Activated T-helper 9 cell treated with anti-CD3 and anti-CD28 coated beads, Interleukin-2, amount 50 U/mL, for 16 hours (primary cell): ENCODE results near the gene FEN1.
A peak's percentile ranks its signal among the peaks of the same experiment; 100 is the strongest.

Source experiments
- DNase-seq: peaks from one replicate; pipeline ENCODE4 v3.0.0-alpha.2; 2020; ENCODE audit warnings: low read depth

Gene FEN1

DNA sequence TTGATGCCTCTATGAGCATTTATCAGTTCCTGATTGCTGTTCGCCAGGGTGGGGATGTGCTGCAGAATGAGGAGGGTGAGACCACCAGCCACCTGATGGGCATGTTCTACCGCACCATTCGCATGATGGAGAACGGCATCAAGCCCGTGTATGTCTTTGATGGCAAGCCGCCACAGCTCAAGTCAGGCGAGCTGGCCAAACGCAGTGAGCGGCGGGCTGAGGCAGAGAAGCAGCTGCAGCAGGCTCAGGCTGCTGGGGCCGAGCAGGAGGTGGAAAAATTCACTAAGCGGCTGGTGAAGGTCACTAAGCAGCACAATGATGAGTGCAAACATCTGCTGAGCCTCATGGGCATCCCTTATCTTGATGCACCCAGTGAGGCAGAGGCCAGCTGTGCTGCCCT lies 2.7 kb downstream of the FEN1 start:
- DNase-seq: no peak

DNA sequence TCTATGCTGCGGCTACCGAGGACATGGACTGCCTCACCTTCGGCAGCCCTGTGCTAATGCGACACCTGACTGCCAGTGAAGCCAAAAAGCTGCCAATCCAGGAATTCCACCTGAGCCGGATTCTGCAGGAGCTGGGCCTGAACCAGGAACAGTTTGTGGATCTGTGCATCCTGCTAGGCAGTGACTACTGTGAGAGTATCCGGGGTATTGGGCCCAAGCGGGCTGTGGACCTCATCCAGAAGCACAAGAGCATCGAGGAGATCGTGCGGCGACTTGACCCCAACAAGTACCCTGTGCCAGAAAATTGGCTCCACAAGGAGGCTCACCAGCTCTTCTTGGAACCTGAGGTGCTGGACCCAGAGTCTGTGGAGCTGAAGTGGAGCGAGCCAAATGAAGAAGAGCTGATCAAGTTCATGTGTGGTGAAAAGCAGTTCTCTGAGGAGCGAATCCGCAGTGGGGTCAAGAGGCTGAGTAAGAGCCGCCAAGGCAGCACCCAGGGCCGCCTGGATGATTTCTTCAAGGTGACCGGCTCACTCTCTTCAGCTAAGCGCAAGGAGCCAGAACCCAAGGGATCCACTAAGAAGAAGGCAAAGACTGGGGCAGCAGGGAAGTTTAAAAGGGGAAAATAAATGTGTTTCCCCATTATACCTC lies 3.3 kb downstream of the FEN1 start:
- no peak for DNase-seq

DNA sequence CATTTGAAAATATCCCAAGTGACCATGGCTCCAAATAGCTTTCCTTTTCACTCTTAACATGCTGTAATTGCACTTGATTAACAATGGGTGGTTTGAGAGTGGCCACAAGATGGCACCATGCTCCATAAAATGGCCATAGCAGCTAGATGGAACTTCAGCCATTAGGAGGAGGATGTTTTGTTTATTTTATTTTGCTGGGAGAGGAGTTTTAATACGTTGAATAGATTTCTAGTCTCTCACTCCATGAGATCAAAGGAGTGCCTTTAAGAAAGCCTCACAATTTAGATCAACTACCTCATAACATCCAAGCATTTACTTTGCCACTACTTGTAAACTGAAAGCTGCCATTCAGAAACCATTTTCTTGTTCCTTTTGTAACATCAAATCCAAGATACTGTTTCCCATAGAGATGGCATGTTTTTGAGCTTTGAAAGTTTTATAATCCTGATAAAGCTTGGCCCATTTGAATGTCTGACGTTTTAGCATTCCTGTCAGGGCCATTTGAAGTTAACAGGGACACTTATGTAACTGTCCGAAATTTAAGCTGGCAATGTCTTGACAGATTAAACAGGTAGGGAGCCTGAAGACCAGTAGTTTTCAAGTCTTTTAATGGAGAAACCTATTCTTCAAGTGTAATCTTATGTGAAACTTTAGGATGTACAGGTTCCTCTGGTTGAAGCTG lies 4.7 kb downstream of the FEN1 start:
- DNase-seq: peak; percentile 47

DNA sequence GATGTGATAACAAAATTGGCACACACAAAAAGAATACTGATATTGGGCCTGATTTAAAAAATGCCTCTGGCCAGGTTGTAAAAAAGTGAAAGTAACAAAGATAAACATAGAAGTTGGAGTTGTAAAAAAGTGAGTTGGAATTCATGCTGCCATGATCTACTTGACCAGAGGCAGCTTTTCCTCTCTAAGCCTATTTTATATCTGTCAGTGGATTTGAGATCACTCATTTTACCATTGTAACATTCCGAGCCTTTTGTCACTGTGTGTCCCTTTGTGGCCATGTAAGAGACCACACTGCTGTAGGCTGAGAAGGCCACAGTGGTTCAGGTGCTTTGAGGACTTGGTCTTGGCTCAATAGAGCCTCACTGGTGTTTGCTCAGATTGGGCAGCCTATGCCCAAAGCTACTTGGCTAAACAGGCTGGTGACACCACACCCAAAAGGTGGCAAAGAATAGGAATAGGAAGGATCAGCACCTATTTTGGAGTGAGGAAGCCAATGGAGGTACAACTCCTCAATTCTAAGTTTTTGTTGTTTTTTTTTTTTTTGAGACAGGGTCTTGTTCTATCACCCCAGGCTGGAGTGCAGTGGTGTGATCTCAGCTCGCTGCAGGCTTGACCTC lies 7.1 kb downstream of the FEN1 start:
- no peak for DNase-seq

DNA sequence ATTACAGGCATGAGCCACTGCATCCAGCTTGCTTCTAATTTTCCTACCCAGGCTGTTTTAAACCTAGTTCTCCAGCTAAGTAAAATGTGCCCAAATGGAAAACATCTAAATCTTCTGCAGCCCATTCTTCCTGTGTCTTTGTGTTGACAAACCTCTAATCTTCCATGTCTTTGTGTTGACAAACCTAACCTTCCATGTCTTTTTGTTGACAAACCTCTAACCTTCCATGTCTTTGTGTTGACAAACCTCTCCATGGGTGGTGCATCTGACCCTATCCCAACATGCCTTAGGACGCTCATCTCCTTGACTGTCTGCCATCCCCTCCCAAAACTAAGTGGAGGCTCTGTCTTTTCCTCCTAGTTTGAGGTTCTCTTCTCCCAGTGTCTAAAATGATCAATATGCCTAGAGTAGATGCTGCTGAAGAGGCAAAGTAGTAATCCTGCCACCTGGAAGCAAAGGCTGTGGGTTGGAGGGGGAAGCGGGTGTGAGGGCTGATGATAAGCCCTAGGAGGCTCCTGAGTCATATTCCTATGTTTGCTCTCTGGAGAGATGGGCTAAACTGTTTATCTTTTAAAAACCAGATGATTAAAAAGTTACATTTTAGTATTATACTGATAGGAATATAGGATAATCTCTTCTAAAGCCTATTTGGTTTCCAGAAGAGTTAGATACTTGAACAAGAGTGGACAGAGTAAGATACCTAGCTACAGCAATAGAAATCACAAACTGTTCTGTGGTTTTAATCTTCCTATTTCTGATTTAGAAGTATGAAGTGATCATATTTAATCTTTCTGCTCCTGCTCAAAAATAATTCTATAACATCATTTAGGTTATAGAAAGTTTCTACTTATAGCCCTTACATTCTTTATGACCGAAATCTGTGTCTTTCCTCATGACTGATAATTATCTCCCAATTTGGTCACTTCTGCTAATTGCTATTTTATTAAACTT lies 7.9 kb downstream of the FEN1 start:
- DNase-seq: no peak

DNA sequence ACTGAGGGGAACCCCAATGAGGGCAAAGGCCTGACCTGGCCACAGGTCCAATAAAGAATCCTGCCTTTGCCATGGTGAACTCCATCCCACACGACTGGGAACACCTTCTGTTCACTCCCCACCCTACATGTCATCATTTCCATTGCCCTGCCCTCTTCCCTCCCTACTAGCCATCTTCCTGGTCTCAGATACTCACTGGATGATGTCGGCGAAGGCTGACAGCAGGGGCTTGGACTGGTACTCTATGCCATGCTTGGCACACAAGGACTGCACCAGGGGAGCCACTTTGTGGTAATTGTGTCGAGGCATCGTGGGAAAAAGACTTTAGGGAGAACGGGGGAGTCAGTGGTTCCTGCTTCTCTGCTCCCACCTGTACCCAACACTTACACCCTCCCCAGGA lies 9.9 kb downstream of the FEN1 start:
- no peak for DNase-seq

DNA sequence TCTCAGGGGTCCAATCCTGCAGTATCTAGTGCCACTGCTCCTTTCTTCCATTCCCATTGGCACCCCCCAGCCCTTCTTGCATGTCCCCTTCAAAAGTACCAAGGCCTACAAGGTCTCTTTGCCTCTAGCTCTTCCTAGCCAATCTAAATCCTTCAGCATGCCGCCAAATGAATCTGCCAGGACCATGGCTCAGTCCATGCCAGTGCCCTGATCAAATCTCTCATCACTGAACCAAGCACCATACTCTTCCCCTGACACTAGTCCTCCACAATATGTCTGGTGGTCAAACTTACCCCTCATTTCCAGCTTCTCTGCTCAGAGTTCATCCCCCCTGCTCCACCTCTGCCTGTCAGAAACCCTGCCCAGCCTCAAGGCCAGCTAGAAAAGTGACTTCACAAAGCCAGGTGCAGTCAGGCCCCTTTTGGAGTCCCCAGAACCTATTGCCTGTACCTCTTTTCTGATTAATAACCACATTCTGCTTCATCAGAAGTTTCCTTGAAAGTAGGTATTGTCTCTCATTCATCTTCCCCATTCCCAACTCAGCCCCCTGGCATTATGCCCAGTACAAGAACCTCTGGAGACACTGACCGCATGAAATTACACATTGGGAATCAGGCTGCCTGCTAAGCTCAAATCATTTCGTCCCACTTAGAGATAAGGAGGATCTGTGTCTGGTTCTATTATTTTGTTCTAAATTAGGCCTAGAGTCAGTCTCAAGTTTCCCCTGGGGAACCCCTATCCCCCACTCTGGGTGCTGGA lies 11.4 kb downstream of the FEN1 start:
- no peak for DNase-seq

DNA sequence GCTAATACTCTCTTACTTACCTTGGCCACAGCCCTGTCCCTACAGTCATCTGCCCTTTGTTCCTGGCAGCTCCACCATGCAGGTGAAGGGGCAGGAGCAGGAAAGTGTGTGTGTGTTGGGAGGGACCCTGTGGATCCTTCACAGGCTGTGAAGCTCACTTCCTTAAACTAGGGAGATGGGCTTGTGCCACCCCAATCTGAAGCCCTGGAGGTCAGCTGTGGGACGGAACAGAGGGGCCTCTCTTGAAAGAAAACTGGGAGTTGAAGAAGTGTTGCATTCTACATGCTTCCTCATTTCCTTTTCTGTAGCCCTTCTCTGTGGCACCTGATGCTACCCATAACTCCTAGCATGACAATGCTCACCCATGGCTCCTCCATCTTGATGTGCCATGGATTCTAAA lies 12.4 kb downstream of the FEN1 start:
- no peak for DNase-seq

DNA sequence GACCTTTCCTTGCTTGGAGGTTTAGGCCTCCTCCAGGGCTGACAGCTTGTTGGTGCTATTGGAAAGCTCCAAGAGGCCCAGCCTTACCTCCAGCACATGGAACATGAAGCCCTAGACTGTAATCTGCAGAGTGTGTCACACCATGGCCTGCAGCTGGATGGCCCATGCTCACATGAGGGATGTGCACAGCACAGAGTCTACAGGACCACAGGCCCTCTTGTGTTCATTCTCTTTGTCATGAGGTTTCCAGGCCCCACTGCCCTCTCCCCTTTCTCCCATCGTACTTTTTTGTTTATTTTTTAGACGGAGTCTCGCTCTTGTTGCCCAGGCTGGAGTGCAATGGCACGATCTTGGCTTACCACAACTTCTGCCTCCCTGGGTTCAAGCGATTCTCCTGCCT lies 14.1 kb downstream of the FEN1 start:
- DNase-seq: no peak

DNA sequence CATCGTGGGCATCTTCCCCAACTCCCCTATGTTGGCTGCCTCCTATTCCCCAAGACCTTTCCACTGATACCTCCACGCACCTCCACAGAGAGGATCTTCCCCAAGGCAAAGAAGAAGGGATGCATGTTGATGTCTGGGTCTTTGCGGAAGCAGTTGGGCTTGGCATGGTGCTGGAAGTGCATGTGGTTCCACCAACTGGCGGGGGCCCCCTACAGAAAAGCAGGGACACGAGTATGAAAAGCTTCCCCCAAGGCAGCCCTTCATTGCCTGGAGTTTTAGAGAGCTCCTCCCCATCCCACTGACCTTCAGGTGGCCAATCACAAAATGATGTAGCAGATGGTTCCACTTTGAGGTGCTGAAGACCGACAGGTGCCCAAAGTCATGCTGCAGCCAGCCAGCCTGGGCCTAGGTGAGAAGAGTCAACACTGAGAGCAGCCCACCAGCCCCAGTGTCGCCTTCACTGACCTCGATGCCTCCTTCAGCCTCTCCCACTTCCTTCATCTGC lies 18.0 kb downstream of the FEN1 start:
- no peak for DNase-seq

DNA sequence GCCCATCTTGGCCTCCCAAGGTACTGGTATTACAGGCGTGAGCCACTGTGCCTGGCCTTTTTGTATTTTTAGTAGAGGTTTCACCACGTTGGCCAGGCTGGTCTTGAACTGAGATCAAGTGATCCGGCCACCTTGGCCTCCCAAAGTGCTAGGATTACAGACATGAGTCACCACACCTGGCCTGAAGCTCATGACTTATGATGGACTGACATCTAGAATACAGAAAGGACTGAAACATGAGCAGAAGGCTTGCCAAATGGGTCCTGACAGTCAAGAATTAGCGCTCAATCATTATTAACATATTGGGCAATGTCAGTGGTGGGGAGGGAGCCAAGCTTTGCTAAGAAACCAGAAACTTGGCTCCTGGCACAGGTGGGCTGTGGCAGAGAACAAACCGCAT lies 19.1 kb downstream of the FEN1 start:
- no peak for DNase-seq

DNA sequence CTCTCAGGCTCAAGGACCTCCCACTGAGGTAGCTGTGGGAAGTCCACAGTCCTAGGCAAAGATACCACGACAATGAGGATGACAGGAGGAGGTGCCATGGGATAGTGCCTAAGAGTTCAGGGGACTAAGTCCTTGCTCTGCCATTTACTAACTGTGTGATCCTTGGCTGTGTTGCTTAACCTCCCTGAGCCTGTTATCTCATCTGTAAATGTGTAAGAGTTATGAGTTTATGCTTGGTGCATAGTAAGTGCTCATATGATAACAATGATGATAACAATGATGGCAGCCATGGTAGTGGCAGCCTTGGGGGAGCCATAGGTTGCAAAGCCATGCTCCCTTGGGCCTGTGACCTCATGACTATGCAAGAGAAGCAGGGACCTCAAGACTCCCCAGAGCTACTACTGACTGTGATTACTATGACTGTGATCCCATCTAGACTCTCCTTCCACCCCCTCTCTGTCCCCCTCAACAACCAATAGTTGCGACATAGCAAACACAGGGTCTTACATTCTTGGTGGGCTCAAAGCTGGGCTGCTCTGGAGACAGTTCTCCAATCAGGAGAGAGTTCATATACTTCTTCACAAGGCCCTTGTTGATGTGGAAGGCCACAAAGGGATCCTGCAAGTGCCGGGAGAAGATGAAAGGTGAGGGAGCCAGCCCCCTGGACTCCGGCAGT lies 20.2 kb downstream of the FEN1 start:
- DNase-seq: no peak

DNA sequence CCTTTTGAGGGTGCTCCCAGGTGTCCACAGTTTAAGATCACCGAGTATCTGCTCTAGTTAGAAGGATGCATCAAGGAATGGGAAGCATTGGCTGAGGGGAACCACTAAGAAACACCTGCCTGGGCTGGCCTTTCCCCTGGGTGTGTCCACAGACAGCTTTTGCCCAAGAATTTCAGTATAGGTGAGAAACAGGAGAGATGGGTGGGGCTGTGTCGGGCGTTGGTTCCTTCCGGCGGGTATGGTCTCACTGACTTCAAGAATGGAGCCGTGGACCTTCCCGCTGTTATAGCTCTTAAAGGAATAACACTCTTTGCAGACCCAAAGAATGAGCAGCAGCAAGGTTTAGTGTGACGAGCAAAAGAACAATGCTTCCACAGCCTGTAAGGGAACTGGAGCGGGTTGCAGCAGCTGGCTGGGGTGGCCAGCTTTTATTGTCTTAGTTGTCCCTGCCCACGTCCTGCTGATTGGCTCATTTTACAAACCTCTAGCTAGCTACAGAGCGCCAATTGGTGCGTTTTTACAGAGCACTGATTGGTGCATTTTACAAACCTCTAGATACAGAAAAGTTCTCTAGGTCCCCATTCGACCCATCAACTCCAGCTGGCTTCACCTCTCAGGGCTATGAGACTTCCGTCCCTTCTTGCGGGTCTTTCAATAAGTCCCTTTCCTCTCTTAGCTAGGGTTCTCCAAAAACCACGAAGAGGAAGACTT lies 21.7 kb downstream of the FEN1 start:
- DNase-seq: no peak

DNA sequence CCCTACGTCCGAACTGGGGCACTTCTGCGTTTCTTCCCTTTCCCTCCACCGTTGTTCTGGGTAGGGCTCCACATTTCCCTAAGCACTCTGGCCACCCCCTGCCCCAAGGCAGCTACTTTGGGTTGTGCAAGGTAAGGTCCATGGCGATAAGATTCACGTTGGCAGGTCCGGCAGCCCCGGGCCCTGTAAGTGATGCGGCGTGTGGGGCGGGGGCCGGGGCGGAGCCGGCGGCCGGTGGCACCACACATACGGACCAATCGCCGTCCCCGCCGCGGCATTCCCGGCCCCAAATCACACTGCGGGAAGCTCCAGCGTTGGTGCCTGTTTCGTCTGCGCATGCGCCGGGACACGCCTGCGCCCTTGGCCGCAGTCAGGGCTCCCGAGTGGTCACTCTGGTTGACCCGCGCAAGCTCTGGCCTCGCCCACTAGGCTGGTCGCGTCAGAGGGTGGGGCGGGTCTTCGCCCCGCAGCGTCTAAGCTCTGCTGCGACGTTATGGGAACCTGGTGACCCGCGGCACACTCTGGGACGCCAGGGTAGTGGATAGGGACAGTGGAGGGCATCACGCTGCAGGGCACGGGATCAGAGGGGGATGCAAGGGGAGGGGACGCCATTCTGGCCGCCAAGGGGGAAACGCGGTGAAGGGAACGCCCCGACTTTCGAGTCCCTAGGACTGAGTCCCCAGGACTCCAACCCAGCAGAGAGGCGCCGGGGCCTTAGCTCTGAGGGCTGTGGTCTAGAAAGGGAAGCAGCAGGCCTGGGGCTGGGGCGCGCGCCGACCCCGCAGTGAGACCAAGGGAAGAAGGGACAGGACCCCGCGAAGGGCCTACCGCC lies 22.5 kb downstream of the FEN1 start:
- no peak for DNase-seq

DNA sequence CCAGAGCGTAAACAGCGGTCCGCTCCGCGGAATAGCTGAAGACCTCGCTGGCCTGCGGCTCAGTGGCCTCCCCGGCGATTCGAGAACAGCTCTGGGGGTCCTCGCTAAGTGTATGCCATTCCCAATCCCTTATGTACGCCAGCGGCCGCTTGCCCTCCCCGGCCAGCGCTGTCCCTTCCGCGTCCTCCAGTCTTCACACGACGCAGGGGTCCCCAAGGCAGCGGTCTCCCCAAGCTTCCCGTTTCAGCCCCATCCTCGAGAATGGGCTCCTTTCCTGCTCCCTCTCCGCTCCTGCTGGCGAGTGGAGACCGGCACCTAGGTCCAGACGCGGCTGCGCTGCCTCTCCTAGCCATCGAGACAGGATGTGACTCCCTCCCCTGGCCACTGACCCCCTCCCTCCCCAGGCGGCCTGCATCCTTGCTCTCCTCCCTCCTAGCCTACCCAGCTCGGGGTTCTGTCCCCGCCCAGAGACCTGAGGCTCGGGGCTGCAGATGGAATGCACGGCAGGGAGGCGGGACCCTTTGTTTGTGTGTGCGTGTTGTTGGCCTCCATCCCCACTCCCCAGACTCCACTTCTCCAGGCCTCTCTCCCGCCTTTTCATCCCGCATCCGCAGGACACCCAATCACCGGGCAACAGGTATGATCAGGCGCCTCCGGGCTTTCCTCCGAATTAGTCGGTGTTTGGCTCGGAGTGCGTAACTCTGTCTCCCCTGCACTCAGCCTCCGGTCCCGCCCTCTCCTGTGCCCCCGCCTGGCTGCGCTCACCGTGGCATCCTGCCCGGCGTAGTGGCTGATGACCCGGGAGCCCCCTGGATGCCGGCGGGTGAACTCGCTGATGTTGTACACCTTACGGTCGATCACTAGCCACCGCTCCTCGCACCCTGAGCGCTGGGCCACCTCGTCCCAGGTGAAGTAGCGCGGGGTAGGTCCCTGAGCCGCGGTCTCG lies 23.4 kb downstream of the FEN1 start:
- peak; percentile 46 for DNase-seq

DNA sequence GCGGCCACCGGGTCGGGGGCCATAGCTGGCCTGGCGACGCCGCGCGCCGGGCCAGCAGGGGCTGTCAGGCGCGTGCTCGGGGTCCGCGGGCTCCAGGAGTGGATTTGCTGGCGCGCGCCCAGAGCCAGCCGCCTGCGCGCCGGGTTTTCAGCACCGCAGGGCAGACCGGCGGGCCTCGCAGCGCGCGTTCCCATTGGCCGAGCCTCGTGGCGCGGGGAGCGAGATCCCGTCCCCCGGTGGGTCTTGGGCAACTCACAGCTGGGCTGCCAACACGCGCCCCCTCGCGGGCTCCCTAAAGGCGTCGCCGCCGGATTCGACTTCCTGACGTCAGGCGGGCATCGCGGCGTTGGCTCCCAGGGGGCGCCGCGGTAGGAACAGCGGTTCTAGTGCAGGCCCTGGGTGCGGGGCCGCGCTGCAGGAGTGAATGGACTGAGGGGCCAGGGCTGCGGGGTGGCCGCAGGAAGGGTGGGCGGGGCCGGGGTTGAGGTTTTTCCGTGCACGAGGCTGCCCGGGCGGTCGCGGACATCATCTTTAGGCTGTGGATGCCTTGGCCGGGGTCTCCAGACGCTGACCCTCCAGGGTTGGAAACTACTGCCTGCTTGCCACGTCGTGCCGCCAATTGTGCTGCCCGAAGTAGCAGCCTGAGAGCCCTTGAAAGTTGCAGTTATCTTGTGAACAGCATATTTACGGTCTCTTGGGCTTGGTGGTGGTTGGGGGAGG lies 24.2 kb downstream of the FEN1 start, which contains the start of gene FADS1:
TSS of gene FADS1 (minus strand) at position 268 of the 720 bp plus-strand sequence. CDS start at position 194, 74 bp downstream.
- peak; percentile 69 for DNase-seq

DNA sequence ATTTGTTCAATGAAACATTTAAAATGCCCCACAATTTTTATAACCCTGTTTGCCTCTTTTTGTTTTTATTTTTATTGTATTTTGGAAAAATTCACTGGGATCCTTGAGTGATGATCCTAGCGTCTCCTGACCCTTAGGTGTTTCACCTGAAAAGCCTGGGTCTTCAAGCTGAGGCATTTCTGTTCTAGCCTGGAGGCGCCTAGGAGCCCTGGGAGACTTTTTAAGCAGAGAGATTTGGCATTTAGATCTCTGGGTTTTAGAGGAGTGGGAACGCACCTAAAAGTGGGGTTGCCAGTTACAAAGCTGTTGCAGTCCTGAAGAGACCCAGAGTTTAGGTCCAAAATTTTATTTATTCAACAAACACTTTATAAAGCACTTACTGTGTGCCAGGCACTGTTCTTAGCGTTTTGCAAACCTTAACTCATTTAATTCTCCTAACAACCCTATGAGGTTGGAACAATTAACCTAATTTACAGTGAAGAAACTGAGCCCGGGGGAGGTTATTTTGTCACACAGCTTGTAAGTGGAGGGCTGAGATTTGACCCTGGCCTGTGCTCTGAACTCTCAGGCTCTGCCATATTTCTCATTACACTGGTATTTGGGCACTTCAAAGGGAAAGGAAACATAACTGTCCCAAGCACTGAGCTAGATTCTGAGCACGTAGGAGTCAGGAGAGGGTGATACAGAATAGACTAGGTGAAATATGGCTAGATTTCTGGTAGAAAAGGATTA lies 24.9 kb downstream of the FEN1 start:
- DNase-seq: no peak
